PC-3 (cell line): ENCODE data around the gene PRRX2.

ENCODE experiments used
- EZH2phosphoT487 ChIP-seq: fragments of 300-600 bp; sonication (generic); IDR thresholded peaks from 2 replicates; pipeline ENCODE4 v1.6.1; 2018; ENCODE audit warnings: mild to moderate bottlenecking, antibody characterized with exemption, low read length, borderline replicate concordance
- TF ChIP-seq, protein P1 (sequence below): fragments of 300-600 bp; sonication (generic); conservative IDR thresholded peaks from 2 replicates; pipeline ENCODE4 v1.5.1; 2017; ENCODE audit warnings: antibody characterized with exemption, low read depth, mild to moderate bottlenecking, low read length

GRCh38 chr9:129761901-129762369, 96.5 kb downstream of the PRRX2 start:
- TF ChIP-seq, protein P1, sequence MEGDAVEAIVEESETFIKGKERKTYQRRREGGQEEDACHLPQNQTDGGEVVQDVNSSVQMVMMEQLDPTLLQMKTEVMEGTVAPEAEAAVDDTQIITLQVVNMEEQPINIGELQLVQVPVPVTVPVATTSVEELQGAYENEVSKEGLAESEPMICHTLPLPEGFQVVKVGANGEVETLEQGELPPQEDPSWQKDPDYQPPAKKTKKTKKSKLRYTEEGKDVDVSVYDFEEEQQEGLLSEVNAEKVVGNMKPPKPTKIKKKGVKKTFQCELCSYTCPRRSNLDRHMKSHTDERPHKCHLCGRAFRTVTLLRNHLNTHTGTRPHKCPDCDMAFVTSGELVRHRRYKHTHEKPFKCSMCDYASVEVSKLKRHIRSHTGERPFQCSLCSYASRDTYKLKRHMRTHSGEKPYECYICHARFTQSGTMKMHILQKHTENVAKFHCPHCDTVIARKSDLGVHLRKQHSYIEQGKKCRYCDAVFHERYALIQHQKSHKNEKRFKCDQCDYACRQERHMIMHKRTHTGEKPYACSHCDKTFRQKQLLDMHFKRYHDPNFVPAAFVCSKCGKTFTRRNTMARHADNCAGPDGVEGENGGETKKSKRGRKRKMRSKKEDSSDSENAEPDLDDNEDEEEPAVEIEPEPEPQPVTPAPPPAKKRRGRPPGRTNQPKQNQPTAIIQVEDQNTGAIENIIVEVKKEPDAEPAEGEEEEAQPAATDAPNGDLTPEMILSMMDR, result no peak
- TF ChIP-seq EZH2phosphoT487, result no peak
